Fibroblast of skin of right quadriceps (primary cell): ENCODE measurements around the gene KIF13A.
"Not testable (repeated sequence)": the region's sequence is repeated elsewhere in the genome, so short reads cannot be mapped to it uniquely, and the experiment has no call there.

Experiments used
- DNase-seq: peaks from one replicate; pipeline ENCODE4 v3.0.0-alpha.2; 2013

Gene KIF13A

DNA sequence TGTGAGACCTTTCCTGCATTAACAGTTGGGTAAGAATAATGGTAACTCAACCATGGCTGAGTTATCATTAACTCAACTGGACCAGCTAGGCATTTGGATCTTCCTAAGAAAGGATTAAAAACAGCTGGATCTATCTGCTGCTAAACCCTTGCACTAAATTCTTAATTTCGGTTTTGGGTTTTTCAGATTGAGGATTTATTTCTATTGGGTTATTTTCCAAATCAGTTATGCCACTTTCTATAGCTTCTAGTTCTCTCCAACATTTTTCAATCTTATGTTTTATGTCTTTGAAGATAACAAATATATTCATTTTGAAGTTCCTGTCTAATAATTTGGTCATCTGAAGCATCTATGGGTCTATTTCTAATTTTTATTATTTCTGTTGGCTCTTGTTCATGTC, 92.5 kb downstream of the KIF13A start:
- DNase-seq: no peak

DNA sequence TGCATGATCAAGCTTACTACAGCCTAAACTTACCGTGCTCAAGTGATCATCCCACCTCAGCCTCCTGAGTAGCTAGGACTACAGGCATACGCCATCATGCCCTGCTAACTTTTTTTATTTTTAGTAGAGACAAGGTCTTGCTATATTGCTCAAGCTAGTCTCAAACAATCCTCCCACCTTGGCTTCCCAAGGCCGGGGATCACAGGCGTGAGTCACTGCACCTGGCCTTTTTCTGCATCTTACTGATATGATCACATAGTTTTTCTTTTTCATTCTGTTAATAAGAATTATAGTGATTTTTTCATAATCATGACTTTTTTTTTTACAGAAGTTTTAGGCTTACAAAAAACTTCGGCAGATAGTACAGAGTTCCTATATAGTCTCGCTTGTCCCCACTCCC, 93.2 kb downstream of the KIF13A start:
- no peak for DNase-seq

GRCh38 chr6:17892097-17892686, 95.2 kb downstream of the KIF13A start:
- no peak for DNase-seq

DNA sequence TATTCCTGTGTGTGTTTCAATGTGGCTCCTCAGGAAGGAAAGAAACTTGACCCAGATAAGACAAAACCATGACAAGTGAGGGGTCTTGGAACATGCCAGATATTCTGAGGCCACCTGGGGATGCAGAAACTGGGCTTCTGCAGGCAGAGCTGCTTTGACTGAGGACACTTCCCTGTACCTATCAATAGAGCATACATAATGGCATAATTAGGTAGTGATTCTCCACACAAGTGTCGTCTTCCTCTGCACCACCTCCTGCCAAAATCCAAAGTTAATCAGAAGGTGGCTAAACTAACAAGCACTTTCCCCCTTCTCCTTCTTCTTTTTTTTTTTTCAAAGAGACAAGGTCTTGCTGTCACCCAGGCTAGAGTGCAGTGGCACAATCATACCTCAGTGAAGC, 97.1 kb downstream of the KIF13A start:
- no peak for DNase-seq

DNA sequence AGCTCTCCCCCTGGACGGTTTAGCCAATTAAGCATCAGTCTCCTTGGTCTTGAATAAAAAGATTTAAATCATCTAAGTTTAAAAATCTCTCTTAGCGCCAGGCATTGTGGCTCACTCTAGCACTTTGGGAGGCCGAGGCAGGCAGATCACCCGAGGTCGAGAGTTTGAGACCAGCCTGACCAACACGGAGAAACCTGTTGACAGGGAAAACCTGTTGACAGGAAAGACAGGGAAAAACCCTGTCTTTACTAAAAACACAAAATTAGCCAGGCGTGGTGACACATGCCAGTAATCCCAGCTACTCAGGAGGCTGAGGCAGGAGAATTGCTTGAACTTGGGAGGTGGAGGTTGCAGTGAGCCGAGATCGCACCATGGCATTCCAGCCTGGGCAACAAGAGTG, 97.7 kb downstream of the KIF13A start:
- DNase-seq: not testable (repeated sequence)

- DNase-seq: peak; percentile 57
Observed at GRCh38 chr6:17886891-17887290, 100.5 kb downstream of the KIF13A start.

- no peak for DNase-seq
Observed at GRCh38 chr6:17885889-17886576, 101.4 kb downstream of the KIF13A start.

DNA sequence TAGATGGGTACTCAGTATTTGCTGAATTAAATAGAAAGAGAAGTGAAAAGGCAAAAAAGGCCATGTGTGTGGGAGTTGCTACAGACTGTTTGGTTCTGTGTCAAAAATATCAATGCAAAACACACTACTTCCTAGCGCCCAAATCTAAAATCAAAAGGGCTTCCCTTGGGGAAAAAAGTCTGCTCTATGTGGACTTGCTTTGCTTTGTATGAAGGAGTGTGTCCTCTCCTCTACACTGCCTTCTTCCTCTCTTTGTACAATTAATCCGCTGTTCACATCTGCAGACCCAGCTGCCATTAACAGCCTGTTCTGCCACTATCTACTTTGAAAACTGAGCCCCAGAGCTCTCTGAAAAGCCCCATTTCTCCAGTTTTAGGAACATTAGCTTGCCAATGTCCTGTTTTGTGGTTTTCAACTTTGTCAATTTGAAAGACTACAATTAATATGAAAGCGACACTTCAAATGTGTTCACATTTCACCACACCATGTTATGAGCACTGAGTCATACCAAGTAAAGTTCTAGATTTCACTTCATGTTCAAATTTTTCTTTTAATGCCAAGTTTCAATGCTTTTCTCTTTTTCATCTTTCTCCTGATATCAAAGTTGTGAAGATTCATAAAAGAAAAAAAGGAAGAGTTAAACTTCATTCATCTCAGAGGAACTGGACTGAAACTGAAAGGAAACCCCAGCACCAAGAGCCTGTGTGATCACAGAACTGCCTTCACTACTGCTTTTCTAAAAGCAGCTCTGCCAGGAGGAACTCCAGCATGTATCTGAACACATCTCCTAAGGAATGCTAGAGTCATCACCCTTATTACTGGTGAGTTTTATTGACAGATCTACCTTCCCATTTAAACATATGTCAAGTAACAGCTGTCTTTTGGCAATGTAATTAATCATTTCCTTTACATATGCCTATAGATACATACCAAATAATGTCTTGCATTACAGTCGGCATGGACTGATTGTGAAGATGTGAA, 102.6 kb downstream of the KIF13A start:
- no peak for DNase-seq

DNA sequence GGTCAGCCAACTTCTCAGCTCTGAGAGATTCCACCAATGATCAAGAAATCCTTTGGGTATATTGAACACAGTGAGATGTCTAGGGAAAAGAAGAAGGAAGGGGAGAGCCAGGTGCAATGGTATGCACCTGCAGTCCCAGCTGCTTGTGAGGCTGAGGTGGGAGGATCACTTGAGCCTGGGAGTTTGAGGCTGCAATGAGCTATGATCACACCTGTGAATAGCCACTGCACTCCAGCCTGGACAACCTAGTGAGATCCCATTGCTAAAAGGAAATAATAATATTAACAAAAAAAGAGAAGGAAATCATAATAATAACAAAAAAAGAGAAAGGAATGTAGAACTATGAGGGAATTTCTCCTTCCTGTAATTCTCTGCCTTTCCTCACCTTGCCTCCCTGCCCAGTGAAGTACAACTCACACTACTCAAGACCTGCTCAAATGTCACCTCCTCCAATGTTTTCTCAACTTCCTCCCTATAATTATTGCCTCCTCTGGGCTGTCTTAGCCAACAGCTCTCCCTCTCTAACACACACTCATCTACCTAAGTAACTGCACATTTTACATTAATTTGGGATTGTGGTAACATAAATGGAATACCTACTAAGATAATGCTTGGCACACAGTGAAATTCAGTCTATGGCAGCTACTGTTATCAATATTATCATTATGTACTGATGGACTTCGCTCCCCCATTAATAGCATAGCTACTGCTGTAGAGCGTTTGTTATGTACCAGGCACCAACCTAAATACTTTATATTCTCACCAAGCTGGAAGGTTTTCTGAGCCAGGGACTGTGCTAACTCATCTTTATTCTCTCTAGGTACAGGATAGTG, 103.6 kb downstream of the KIF13A start:
- no peak for DNase-seq

DNA sequence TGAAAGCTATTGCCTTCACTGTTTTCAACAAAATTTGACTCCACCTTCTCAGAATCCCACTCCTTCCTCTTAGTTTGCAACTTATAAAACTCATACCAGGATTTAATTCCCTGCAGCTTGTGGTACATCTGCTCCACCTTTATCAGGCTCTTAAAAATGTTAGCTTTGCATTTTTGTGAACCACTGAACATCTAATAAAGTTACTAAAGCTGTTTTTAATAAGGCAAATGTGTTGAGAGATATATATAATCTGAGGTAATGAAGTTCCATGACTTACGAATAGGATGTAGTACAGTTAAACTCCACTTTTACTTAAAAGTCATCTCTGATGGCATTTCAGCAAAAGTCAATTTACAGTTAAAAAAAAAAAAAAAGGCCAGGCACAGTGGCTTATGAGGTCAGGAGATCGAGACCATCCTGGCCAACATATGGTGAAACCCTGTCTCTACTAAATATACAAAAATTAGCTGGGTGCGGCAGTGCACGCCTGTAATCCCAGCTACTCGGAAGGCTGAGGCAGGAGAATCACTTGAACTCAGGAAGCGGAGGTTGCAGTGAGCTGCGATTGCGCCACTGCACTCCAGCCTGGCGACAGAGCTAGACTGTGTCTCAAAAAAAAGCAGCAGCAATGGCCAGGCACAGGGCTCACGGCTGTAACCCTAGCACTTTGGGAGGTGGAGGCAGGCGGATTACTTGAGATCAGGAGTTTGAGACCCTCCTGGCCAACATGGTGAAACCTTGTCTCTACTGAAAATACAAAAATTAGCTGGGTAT, 106.2 kb downstream of the KIF13A start:
- DNase-seq: peak; percentile 80

DNA sequence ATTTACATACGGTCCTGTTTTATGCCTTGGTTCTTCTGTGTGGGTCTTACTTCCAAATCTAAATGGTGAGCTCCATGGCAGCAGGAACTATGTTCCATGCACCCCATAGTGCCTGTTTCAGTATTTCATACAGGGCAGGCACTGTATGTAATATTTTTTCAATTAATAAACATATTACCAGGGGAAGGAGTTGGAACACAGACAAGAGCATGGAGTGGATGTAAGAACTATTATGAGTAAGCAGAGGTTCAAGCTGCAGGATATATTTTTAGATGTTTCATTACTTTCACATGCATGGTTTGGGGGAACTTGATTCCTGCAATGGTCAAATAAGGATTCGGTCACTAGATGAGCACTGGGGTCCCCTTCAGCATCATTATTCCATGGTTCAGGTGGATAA, 108.3 kb downstream of the KIF13A start:
- peak; percentile 45 for DNase-seq

DNA sequence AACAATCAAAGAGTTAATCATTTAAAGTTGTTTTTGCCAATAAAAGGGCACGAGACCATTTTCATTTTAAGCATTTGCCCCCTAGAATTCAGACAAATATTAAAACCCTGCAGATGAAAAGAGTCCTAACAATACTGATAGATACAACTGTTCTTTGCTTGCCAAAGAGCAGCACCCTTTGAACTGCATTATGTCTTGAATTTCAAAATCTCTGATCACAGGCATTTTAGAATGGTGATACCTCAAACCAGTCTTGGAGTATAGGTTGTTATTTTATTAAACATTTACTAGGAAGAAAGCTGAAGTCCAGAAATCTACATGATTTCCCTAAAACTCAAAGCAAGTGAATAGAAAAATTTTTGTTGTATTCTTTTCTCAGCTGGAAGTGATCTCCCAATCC, 108.7 kb downstream of the KIF13A start:
- DNase-seq: no peak

DNA sequence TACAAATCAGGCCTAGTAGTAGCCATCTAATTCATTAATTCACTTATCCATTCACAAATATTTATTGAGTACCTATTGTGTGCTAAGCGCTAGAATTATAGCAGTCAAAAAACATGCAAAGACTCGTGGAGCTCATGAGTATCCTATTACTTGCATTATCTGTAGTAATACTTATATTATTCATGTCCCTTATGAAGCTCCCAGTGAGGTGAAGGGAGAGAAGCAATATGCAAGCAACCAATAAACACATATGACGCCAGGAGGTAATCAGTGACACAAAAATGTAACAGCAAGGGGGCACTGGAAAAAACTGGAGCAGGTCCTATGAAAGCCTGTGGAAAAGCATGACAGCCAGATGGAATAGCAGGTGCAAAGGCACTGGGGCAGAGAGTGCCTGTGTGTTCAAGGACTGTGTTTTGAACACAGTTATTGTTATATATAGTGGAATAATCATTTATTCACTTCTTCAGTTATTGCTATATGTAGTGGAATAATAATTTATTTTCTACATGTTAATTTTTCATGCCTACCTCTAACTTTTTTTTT, 109.5 kb downstream of the KIF13A start:
- DNase-seq: no peak

DNA sequence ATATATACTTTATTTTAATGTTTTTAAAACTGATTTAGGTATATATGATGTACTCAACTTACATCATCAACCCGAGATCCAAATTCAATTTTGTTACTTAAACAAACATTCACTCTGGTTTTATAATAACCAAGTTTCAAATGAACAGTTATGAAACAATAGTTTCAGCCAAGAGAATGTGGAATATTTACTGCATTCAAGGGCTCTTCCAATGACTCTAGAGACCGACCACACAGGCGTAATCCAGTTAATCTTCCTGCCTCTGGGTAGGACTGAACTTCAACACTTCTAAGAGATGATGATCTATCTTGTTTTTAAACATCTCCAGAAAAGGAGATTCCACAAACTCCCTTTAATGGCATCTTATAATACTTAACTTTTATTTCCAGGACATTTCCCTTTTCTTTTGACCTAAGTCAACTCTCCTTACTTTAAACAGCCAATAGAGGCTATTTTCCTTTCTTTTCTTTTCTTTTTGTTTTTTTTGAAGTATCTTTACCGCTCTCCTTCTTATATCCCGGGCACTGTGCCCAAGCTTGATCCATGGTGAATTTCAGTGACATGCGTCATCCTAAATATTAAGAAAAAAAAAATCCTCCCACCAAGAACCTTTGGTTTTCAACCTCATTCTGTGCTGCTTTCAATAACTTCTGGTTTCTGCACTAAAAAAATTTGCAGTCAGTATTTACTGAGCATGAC, 110.1 kb downstream of the KIF13A start:
- DNase-seq: peak; percentile 85

- DNase-seq: no peak
Observed at GRCh38 chr6:17874753-17875152, 112.7 kb downstream of the KIF13A start.

DNA sequence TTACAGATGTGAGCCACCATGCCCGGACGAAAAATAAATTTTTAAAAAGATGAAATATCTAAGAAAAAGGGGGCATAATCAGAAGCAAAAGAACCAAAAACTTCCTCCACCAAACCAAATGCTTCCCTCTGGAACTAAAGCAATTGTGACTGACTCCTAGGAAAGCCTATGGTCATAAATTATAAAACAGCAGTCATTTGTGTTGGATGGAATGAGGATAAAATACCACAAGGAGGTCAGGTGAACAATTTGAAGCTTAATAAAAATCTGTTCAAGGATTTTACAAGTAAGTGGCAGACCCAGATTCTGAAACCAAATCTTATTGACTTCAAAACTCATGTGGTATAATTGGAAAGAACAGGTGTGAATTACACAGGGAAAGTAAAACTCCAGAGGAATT, 114.5 kb downstream of the KIF13A start:
- no peak for DNase-seq

DNA sequence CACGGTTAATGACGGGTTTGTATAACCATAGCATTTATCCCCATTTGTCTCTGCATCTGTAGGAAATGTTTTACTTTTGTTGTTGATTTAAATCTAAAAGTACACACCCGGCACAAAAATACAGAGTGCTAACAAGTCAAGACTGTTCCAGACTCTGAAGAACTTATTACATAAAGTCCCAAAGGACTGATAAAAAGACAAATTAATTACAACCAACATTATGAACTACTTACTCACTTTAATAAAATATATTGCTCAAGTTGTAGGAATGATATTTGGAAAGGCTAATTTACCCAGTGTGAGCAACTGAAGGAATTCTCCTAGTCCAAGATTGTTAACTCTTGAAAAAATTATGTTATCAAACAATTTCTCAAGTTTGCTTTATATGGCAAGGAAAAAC, 115.6 kb downstream of the KIF13A start:
- DNase-seq: peak; percentile 56

DNA sequence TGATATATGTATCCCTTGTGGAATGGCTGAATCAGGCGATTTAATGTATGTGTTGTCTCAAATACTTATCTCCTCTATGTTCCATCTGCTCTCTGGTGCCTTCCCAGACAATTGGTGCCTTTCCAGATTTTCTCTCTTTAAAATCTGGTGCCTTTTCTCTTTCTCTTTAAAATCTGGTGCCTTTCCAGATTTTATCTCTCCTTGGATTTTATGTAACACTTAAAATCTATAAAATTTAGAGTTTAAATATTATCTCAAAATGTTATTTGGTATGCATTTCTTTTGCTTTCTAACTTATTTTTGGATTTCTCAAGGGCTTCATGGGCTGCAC, 116.3 kb downstream of the KIF13A start:
- DNase-seq: no peak

DNA sequence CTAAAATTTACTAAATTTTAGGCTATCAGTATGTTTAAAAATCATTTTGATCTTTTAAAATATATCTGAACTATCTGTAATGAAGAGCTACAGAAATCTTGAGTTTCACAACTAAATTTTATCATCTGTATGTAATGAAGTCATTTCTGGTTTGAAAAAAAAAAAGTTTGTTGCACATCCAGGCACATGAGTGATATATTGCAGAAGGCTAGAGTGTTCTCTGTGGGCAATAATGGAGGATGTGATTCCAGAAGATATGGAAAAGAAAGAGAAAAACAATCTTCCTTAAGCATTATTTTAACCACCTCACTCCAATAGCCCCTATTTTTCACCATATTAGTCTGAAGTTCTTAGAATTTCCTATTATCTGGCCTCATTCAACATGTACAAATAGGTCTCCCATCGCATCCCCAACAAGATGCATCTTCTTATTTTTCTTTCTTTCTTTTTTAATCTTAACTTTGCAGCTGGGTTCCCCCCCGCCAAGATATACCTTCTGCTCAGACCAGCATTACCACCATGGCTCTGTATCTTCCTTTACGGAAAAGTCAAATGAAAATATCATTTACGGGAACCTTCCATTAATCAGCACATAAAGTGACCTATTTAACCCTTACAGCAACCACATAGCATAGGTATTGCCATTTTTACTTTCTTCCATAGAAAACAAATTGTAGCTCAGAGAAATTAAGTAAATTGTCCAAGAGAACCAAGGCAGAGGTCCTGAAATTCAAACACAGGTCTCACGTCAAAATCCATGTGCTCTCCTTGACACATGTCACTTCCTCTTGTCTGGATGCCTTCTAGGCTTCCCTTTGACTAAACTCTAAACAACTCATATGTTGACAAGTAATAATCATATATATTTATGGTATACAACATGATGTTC, 116.9 kb downstream of the KIF13A start:
- no peak for DNase-seq

DNA sequence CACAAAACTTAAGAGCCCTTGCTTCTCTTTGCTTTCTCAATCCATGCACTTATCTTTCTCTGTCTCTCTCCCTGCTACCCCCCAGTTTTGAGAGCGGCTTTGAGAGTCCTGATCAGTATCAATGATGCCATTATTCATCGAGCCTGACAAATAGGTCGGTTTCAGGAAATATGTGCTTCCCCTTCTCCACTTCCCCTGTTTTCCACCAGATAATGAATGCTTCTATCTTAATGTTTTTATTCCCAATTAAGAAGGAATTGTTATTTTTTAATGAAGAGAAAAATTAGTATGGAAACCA, 117.7 kb downstream of the KIF13A start:
- no peak for DNase-seq
